ENCODE results near the gene ADSS1. TPM values are rescaled to one million over a fixed set of nuclear protein-coding genes. Genes with fewer than 3 reads are reported as not detected.

The ADSS1 gene
- total RNA-seq, 1 experiment from 2014 or later = 9.9 TPM

DNA sequence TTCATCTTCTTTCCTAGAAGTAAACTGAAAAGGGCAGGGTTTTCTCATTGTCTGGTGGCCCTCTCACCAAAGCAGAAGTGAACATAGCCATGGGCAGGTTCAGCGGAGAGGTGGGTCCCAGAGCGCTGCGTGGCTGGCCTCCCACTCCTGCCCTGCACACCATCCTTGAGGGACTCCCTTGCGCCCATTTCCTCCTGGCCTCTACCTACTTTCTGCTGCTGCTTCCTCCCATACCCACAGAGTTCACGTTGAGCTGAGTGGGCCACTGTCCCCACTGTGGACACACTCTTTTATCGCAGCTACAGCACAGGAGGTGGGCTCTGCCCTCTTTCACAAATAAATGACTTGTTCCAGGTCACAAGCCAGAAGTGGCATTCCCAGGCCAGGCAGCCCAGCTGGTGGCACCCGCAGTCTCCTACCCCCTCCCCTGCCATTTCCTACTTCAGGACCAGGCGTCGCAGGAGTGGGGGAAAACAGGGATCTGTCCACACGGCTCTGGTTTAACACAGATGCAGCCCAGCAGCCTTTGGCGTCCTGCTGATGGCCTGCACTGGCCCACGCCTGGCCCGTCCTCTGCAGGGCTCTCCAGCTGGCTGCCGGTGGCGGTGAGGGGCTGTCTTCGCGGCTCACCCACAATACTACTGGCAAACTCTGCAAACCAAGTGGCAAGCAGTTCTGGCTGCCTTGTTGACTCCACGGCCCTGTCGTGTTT is 33.8 kb downstream of the ADSS1 start:
- Histone ChIP-seq H4K20me1 (ENCODE audit: insufficient read depth) (no peaks in the 10 kb centered on the region), H3K9me3 (ENCODE audit: control insufficient read depth in 1 of 2, insufficient read depth in 1 of 2, low read depth in 1 of 2, low read length in 2 of 2) (no peaks in the 10 kb centered on the region), H3K9ac (ENCODE audit: low read length) (no peak overlapping the region), H3K4me3 (replicated peaks in 1 of 2; ENCODE audit: low read depth in 1 of 2, low read length in 2 of 2) (no peak overlapping the region), H3K36me3 (ENCODE audit: control insufficient read depth in 1 of 2, insufficient read depth in 2 of 2, low read length in 2 of 2) (peaks cover 21 to 22% of the 10 kb centered on the region in 2 experiments; a peak in 3 of 4 replicates), H2AFZ (ENCODE audit: low read depth, low read length, poor library complexity, severe bottlenecking) (no peak overlapping the region), H3K9me2 (ENCODE audit: insufficient read depth) (no peaks in the 10 kb centered on the region), H3K4me1 (ENCODE audit: control insufficient read depth in 1 of 2, insufficient read depth in 2 of 2, low read length in 2 of 2) (peaks cover 9 to 12% of the 10 kb centered on the region in 2 experiments), H3K27me3 (ENCODE audit: insufficient read depth, low read length) (no peaks in the 10 kb centered on the region), H3K79me2 (ENCODE audit: insufficient read depth, low read length) (peaks cover 53% of the 10 kb centered on the region), H3K27ac (ENCODE audit: low read depth, low read length) (no peak overlapping the region), H3K4me2 (ENCODE audit: low read length) (no peak overlapping the region)
- BruUV-seq (replicated peaks) = no TSS peak
- ATAC-seq (no peak), DNase-seq (ENCODE audit: low read depth, low spot score) (no peak)
- intact Hi-C loops (cut with micrococcal nuclease) = no loop called here
- TF ChIP-seq ZNF274 (IDR thresholded peaks at IDR 0.05; ENCODE audit: low read depth, low read length) = no peak
- TF ChIP-seq RAD21 (IDR thresholded peaks at IDR 0.05; ENCODE audit: low read depth) = no peak
- TF ChIP-seq CBX3 (IDR thresholded peaks at IDR 0.05; ENCODE audit: low read depth) = no peak
- POLR2A ChIA-PET = no interaction called here
- RAD21 ChIA-PET (ENCODE audit: low non-redundant PET in 1 of 2, low total read pairs in 2 of 2, uncharacterized antibody in 2 of 2, unreplicated experiment in 2 of 2) = no interaction called here
- CTCF ChIA-PET = no interaction called here

DNA sequence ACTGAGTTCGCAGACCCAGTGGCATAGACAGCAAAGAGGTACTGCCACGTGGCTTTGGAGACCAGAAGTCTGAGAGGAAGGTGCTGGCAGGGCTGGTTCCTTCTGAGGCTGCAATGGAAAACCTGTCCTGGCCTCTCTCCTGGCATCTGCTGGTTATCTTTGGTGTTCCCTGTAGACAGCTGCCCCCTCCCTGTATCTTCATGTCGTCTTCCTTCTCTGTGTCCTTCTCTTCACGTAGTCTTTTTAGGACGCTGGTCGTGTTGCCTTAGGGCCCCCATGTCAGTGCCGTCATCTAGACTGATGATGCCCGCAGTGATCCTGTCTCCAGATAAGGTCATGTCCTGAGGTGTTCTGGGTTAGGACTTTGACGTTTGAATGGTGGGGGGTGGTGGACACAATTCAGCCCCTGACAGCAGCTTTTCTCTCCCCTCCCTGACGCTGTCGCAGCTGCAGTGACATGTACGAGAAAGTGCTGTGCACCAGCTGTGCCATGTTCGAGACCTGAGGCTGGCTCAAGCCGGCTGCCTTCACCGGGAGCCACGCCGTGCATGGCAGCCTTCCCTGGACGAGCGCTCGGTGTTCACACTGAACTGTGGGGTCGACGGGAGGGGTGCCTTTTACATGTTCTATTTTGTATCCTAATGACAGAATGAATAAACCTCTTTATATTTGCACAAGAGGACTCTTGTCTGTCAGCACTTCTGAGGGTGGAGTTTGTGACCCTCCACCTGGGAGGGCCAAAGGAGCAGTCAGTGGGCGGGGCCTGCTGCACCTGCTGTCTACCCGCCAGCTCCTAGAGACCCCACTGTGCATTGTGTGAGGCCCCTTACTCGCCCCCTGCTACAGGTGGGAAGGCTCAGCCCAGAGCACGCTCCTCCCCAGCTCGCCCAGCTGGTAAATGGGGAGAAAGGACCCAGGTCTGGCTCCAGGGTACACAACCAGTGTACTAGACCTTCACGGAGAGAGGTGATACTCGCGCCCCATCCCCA is 35.2 kb downstream of the ADSS1 start:
- Histone ChIP-seq H3K4me3 (replicated peaks in 1 of 2; ENCODE audit: low read depth in 1 of 2, low read length in 2 of 2) (no peak overlapping the region), H3K9me2 (ENCODE audit: insufficient read depth) (no peaks in the 10 kb centered on the region), H3K4me2 (ENCODE audit: low read length) (no peak overlapping the region), H2AFZ (ENCODE audit: low read depth, low read length, poor library complexity, severe bottlenecking) (no peak overlapping the region), H3K27me3 (ENCODE audit: insufficient read depth, low read length) (no peaks in the 10 kb centered on the region), H3K27ac (ENCODE audit: low read depth, low read length) (no peak overlapping the region), H3K9me3 (ENCODE audit: control insufficient read depth in 1 of 2, insufficient read depth in 1 of 2, low read depth in 1 of 2, low read length in 2 of 2) (no peaks in the 10 kb centered on the region), H4K20me1 (ENCODE audit: insufficient read depth) (no peaks in the 10 kb centered on the region), H3K36me3 (ENCODE audit: control insufficient read depth in 1 of 2, insufficient read depth in 2 of 2, low read length in 2 of 2) (peaks cover 21 to 22% of the 10 kb centered on the region in 2 experiments; a peak in 3 of 4 replicates), H3K4me1 (ENCODE audit: control insufficient read depth in 1 of 2, insufficient read depth in 2 of 2, low read length in 2 of 2) (peaks cover 5 to 6% of the 10 kb centered on the region in 2 experiments), H3K79me2 (ENCODE audit: insufficient read depth, low read length) (peaks cover 40% of the 10 kb centered on the region), H3K9ac (ENCODE audit: low read length) (no peak overlapping the region)
- CTCF ChIA-PET = no interaction called here
- POLR2A ChIA-PET = no interaction called here
- intact Hi-C loops (cut with micrococcal nuclease) = no loop called here
- no TSS peak for BruUV-seq (replicated peaks)
- ATAC-seq (no peak), DNase-seq (ENCODE audit: low read depth, low spot score) (no peak)
- RAD21 ChIA-PET (ENCODE audit: low non-redundant PET in 1 of 2, low total read pairs in 2 of 2, uncharacterized antibody in 2 of 2, unreplicated experiment in 2 of 2) = interaction anchor here in 1 of 2 experiments (0.6 kb wide), 1 partner anchor 105 kb away, joined by 9 read pairs; no protein-coding TSS in a partner anchor
- TF ChIP-seq, protein P1, sequence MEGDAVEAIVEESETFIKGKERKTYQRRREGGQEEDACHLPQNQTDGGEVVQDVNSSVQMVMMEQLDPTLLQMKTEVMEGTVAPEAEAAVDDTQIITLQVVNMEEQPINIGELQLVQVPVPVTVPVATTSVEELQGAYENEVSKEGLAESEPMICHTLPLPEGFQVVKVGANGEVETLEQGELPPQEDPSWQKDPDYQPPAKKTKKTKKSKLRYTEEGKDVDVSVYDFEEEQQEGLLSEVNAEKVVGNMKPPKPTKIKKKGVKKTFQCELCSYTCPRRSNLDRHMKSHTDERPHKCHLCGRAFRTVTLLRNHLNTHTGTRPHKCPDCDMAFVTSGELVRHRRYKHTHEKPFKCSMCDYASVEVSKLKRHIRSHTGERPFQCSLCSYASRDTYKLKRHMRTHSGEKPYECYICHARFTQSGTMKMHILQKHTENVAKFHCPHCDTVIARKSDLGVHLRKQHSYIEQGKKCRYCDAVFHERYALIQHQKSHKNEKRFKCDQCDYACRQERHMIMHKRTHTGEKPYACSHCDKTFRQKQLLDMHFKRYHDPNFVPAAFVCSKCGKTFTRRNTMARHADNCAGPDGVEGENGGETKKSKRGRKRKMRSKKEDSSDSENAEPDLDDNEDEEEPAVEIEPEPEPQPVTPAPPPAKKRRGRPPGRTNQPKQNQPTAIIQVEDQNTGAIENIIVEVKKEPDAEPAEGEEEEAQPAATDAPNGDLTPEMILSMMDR (IDR thresholded peaks at IDR 0.05 in 2 of 3, conservative IDR thresholded peaks at IDR 0.05 in 1 of 3; ENCODE audit: borderline replicate concordance in 1 of 3, insufficient read depth in 1 of 3, low read depth in 2 of 3, low read length in 2 of 3) = no peak
- TF ChIP-seq ELF1 (IDR thresholded peaks at IDR 0.05; ENCODE audit: borderline replicate concordance, low read depth) (no peak), RAD21 (IDR thresholded peaks at IDR 0.05; ENCODE audit: low read depth) (no peak), SIN3A (IDR thresholded peaks at IDR 0.05; ENCODE audit: low read depth) (no peak), POLR2AphosphoS5 (IDR thresholded peaks at IDR 0.05; ENCODE audit: low read depth, low read length) (no peak), EZH2 (IDR thresholded peaks at IDR 0.05) (no peak), EZH2phosphoT487 (IDR thresholded peaks at IDR 0.05; ENCODE audit: borderline replicate concordance) (no peak), YY1 (IDR thresholded peaks at IDR 0.05; ENCODE audit: extremely low read depth, insufficient replicate concordance, low read depth, low read length) (no peak), JUND (IDR thresholded peaks at IDR 0.05) (no peak), CEBPB (IDR thresholded peaks at IDR 0.05; ENCODE audit: low read depth) (no peak), POLR2A (IDR thresholded peaks at IDR 0.05; ENCODE audit: borderline replicate concordance, extremely low read depth, insufficient read depth, insufficient read length) (no peak)
- TF ChIP-seq, protein P2, sequence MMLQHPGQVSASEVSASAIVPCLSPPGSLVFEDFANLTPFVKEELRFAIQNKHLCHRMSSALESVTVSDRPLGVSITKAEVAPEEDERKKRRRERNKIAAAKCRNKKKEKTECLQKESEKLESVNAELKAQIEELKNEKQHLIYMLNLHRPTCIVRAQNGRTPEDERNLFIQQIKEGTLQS (IDR thresholded peaks at IDR 0.05) = no peak
- TF ChIP-seq, protein P3, sequence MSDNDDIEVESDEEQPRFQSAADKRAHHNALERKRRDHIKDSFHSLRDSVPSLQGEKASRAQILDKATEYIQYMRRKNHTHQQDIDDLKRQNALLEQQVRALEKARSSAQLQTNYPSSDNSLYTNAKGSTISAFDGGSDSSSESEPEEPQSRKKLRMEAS (IDR thresholded peaks at IDR 0.05) = no peak
